ENCODE measurements around the gene GPATCH8.

DNA sequence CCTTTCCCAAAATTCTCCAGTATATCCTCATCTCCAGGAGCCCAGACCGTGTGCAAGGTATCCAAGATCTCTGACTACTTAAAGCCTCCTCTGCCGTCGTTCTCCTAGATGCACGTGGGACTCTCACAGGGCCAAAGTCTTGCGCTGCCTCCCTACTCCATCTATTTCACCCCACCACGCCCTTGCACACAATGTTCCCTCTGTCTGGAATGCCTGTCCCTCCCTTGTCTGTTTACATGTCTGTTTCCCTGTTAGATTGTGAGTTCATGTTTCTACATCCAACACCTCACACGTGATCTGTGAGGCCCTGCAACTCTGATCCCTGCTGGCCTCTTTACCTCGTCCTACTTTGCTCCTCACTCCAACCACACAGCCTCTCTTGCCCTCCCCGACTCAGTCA lies 49.2 kb upstream of the GPATCH8 start:
- no peak for TF ChIP-seq CTCF (IDR thresholded peaks at IDR 0.05)
- no peak for TF ChIP-seq EZH2 (IDR thresholded peaks at IDR 0.05)

Data from neural progenitor cell (in vitro differentiated cells).